ENCODE measurements around the gene TMEM181.
A peak's percentile ranks its signal among the peaks of the same experiment; 100 is the strongest.

Gene TMEM181

GRCh38 chr6:158572653-158573541 is 13.0 kb downstream of the TMEM181 start:
- TF ChIP-seq CTCF (conservative IDR thresholded peaks at IDR 0.05), result no peak
- peak overlapping the region; percentile 90 for H3K27ac ChIP-seq

- no peak for TF ChIP-seq CTCF (conservative IDR thresholded peaks at IDR 0.05)
- H3K27ac ChIP-seq, result peak overlapping the region; percentile 54; the same call in 1 of the 2 replicates
Observed at GRCh38 chr6:158573542-158573931, 13.6 kb downstream of the TMEM181 start.

DNA sequence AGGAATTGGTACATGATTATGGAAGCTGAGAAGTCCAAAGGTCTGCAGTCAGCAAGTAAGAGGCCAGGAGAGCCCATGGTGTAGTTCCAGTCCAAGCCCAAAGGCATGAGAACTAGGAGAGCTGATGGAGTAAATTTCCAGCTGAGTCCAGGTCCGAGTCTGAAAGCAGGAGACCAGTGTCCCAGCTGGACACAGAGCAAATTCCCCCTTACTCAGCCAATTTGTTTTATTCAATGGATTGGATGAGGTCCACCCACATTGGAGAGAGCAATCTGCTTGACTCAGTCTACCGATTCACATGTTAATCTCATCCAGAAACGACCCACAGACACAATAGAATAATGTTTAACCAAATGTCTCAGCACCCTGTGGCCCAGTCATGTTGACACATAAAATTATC is 14.9 kb downstream of the TMEM181 start:
- no peak for TF ChIP-seq CTCF (conservative IDR thresholded peaks at IDR 0.05)
- peak overlapping the region; percentile 54 for H3K27ac ChIP-seq

DNA sequence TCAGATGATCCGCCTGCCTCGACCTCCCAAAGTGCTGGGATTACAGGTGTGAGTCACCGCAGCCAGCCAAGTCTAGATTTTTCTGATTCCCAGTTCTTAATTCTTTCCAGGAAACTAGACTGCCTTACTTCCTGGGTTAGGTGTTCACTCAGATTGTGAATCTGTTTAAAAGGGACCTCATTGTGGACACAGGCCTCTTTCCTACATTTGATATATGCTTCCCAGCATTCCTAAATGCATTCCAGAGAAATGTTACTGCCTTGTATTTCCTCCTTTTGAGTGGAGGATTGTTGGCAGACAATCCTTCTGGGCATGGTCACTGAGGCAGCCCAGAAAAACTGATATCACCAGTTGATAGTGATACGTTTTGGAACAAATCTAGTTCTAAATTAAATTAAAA is 15.7 kb downstream of the TMEM181 start:
- peak overlapping the region; percentile 54 for H3K27ac ChIP-seq
- TF ChIP-seq CTCF (conservative IDR thresholded peaks at IDR 0.05), result no peak

DNA sequence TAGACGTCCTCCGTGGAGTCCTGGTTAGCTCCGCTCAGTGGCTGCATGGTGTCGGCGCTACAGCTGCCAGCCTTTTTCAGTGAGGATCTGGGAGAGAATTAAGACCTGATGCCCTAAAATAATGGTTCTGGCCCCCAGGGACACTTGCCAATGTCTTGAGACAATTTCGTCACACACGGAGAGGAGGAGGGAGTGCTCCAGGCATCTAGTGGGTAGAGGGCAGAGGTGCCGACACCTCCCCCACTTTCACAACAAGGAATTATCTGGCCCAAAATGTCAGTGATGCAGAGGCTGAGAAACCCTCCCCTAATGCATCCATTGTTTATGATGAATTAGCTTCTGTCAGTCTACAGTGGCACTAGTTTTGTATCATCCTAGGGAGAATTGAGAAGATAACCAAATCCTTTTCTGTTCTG is 24.4 kb downstream of the TMEM181 start:
- H3K27ac ChIP-seq, result no peak overlapping the region
- no peak for TF ChIP-seq CTCF (conservative IDR thresholded peaks at IDR 0.05)

DNA sequence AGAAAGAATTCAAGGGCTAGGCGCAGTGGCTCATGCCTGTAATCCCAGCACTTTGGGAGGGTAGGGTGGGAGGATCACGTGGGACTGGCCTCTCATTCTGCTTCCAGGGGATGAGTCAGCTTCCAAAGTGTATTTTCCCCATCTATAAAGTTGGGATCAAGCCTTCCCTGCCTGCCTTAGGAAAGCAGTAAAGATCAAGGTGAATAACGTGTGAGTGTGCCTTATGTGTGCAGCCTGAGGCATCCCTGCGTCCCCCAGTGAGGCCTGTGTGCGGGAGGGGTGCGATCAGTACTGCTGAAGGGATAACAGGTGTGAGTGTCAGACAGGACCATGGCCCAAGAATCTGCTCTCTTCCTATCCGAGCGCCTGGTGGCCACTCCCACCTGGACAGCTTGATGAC is 26.8 kb downstream of the TMEM181 start:
- no peak for TF ChIP-seq CTCF (conservative IDR thresholded peaks at IDR 0.05)
- no peak overlapping the region for H3K27ac ChIP-seq

GRCh38 chr6:158589366-158589765 is 29.5 kb downstream of the TMEM181 start:
- no peak for TF ChIP-seq CTCF (conservative IDR thresholded peaks at IDR 0.05)
- H3K27ac ChIP-seq, result no peak overlapping the region
